Calu3 (cell line): ENCODE data around the gene CCDC187. TPM values are rescaled to one million over a fixed set of nuclear protein-coding genes. Genes with fewer than 3 reads are reported as not detected.
A peak's percentile ranks its signal among the peaks of the same experiment; 100 is the strongest.

Experiments
- BruUV-seq: library from RNA; stranded (reverse); fragments of 400-500 nt; replicated peaks from 2 replicates; lab custom pipeline; 2021; lab: Mats Ljungman, UMichigan
- CTCF ChIA-PET: fragments of 300-600 bp; sonication (Branson Sonifier 250); formaldehyde crosslinking; loops from one replicate; lab custom pipeline; 2022; ENCODE audit warnings: antibody characterized with exemption; lab: Charles Lee
- DNase-seq: peaks from one replicate; pipeline ENCODE4 v3.0.0; 2022
- H3K27ac Mint-ChIP-seq: one replicate; pipeline ENCODE4 v1.8.0; 2022; ENCODE audit warnings: mixed read lengths; ENCODE audit not compliant: unreplicated experiment
- H3K27me3 Mint-ChIP-seq: one replicate; pipeline ENCODE4 v1.8.0; 2022; ENCODE audit warnings: mixed read lengths; ENCODE audit not compliant: unreplicated experiment
- H3K36me3 Mint-ChIP-seq: one replicate; pipeline ENCODE4 v1.8.0; 2022; ENCODE audit warnings: mild to moderate bottlenecking, moderate library complexity, mixed read lengths; ENCODE audit not compliant: insufficient read depth, unreplicated experiment
- H3K4me1 Mint-ChIP-seq: one replicate; pipeline ENCODE4 v1.8.0; 2022; ENCODE audit warnings: mild to moderate bottlenecking, low read depth, mixed read lengths; ENCODE audit not compliant: unreplicated experiment
- H3K4me3 Mint-ChIP-seq: one replicate; pipeline ENCODE4 v1.8.0; 2022; ENCODE audit warnings: mild to moderate bottlenecking, low read depth, moderate library complexity, mixed read lengths; ENCODE audit not compliant: unreplicated experiment
- H3K9me3 Mint-ChIP-seq: one replicate; pipeline ENCODE4 v1.8.0; 2022; ENCODE audit warnings: low read depth, mixed read lengths; ENCODE audit not compliant: unreplicated experiment
- intact Hi-C: fragments of 100-400 bp; cut with micrococcal nuclease; formaldehyde crosslinking; loops from one replicate; pipeline ENCODE4 v1.10.0; 2022; ENCODE audit not compliant: unreplicated experiment
- total RNA-seq: library from RNA; stranded (reverse); gene quantifications from 2 replicates; pipeline ENCODE4 v1.2.3, GENCODE V29; 2022
- TF ChIP-seq, protein P1 (sequence below): fragments of 200-600 bp; IDR thresholded peaks from one replicate; pipeline ENCODE4 v1.8.0; 2022; ENCODE audit warnings: antibody characterized with exemption; ENCODE audit not compliant: unreplicated experiment

The CCDC187 gene
- total RNA-seq, 1 experiment from 2014 or later, result 0.73 TPM

GRCh38 chr9:136228107-136228875 lies 75.6 kb downstream of the CCDC187 start:
- H3K4me1 Mint-ChIP-seq, result peaks cover 12% of the 10 kb centered on the region
- TF ChIP-seq, protein P1, sequence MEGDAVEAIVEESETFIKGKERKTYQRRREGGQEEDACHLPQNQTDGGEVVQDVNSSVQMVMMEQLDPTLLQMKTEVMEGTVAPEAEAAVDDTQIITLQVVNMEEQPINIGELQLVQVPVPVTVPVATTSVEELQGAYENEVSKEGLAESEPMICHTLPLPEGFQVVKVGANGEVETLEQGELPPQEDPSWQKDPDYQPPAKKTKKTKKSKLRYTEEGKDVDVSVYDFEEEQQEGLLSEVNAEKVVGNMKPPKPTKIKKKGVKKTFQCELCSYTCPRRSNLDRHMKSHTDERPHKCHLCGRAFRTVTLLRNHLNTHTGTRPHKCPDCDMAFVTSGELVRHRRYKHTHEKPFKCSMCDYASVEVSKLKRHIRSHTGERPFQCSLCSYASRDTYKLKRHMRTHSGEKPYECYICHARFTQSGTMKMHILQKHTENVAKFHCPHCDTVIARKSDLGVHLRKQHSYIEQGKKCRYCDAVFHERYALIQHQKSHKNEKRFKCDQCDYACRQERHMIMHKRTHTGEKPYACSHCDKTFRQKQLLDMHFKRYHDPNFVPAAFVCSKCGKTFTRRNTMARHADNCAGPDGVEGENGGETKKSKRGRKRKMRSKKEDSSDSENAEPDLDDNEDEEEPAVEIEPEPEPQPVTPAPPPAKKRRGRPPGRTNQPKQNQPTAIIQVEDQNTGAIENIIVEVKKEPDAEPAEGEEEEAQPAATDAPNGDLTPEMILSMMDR, result no peak
- intact Hi-C loops, result no loop called here
- H3K36me3 Mint-ChIP-seq, result peaks cover 8% of the 10 kb centered on the region
- H3K9me3 Mint-ChIP-seq, result no peaks in the 10 kb centered on the region
- peak overlapping the region; percentile 88 for H3K27ac Mint-ChIP-seq
- peak overlapping the region; percentile 12 for H3K4me3 Mint-ChIP-seq
- CTCF ChIA-PET, result interaction anchor here (0.7 kb wide), 1 partner anchor 30 kb away, joined by 3 read pairs; no protein-coding TSS in a partner anchor
- peak; percentile 53 for DNase-seq
- H3K27me3 Mint-ChIP-seq, result no peaks in the 10 kb centered on the region
- BruUV-seq, result no TSS peak

DNA sequence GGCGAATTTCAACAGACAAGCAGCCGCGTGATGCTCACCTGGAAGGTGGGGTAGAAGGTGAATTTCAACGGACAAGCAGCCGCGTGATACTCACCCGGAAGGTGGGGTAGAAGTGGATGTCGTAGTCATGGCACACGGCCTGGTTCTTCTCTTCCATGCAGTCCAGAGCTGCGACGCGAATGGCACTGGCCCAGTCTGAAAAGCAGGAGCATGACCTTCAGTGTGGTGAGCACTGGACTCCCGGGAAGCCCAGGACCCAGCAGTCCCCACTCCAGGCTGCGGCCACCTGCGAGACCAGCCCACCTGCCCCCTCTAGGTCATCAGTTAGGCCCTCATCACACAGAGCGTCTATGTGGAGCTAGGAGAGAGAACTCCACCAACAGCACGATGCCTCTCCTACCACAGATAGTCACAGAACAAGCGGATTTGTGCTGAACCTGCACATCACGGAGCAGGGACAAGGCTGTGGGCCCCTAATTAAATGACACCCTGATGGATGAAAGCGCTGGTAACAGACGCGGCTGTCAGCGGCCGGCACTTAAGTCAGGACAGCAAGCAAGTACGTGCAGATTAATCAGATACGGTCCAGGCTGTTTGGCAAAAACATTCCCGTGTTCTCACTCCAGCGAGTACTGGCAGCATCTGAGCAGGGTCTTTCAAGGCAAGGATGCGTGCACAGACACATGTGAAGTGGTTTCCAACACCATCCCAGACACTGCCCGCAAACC lies 77.0 kb downstream of the CCDC187 start:
- Mint-ChIP-seq H3K9me3 (no peaks in the 10 kb centered on the region), H3K27me3 (no peaks in the 10 kb centered on the region), H3K4me3 (no peak overlapping the region), H3K36me3 (peaks cover 8% of the 10 kb centered on the region), H3K27ac (no peak overlapping the region), H3K4me1 (peaks cover 12% of the 10 kb centered on the region)
- BruUV-seq, result no TSS peak
- CTCF ChIA-PET, result no interaction called here
- no peak for DNase-seq
- TF ChIP-seq, protein P1, result no peak
- intact Hi-C loops, result no loop called here

GRCh38 chr9:136225748-136226679 lies 77.9 kb downstream of the CCDC187 start:
- no TSS peak for BruUV-seq
- Mint-ChIP-seq H3K4me3 (no peak overlapping the region), H3K27me3 (no peaks in the 10 kb centered on the region), H3K27ac (no peak overlapping the region), H3K36me3 (peaks cover 8% of the 10 kb centered on the region), H3K4me1 (peaks cover 12% of the 10 kb centered on the region), H3K9me3 (no peaks in the 10 kb centered on the region)
- CTCF ChIA-PET, result no interaction called here
- intact Hi-C loops, result no loop called here
- DNase-seq, result peak; percentile 76
- TF ChIP-seq, protein P1, result peak; percentile 67

DNA sequence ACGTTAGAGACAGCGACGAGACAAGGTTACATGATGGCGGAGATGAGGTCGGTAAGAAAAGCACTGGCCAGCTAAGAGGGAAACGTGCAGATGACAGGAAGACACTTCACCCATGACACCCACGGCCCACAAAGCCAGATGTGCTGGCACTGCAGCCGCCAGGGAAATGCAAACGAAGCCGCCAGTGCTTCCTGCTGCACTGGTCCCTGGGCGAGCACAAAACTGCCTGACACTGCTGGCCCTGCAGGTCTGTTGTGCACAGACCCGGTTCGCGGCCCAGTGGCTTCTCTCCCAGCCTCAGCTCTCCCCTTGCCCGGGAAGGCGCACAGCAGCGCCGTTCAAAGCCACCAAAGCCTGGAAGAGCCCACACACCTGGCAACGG lies 78.5 kb downstream of the CCDC187 start:
- Mint-ChIP-seq H3K27me3 (no peaks in the 10 kb centered on the region), H3K9me3 (no peaks in the 10 kb centered on the region), H3K4me3 (no peak overlapping the region), H3K4me1 (peaks cover 12% of the 10 kb centered on the region), H3K27ac (no peak overlapping the region), H3K36me3 (peaks cover 13% of the 10 kb centered on the region)
- intact Hi-C loops, result no loop called here
- TF ChIP-seq, protein P1, result no peak
- CTCF ChIA-PET, result no interaction called here
- no peak for DNase-seq
- no TSS peak for BruUV-seq
